Endothelial cell of umbilical vein (primary cell): ENCODE results near the gene NENF. TPM values are rescaled to one million over a fixed set of nuclear protein-coding genes. Genes with fewer than 3 reads are reported as not detected.
A peak's percentile ranks its signal among the peaks of the same experiment; 100 is the strongest.

Source experiments
- BruUV-seq: library from RNA; stranded (reverse); fragments of 400-500 nt; replicated peaks from 2 replicates; lab custom pipeline; 2021; lab: Mats Ljungman, UMichigan
- CTCF ChIA-PET: fragments of 300-600, 350-600 bp; sonication (Branson Sonifier 250); formaldehyde crosslinking; loops from one replicate; lab custom pipeline; 2021; ENCODE audit warnings: antibody characterized with exemption, inconsistent platforms; lab: Charles Lee
- POLR2A ChIA-PET: fragments of 300-600, 350-600 bp; sonication (Branson Sonifier 250); formaldehyde crosslinking; loops from one replicate; lab custom pipeline; 2021; ENCODE audit warnings: antibody characterized with exemption, inconsistent platforms; lab: Charles Lee
- DNase-seq: peaks from one replicate; pipeline ENCODE4 v3.0.0-alpha.2; 2011; ENCODE audit warnings: low read depth, low spot score
- FAIRE-seq: peaks from 2 replicates; lab custom pipeline; 2011; peaks lifted over from hg19 to GRCh38; lab: Jason Lieb, UNC
- H2AFZ ChIP-seq: 2 replicates; pipeline ENCODE4 v1.6.0; 2012; ENCODE audit warnings: low read depth, low read length, control low read depth, inconsistent platforms
- H3K27ac ChIP-seq: 2 replicates; pipeline ENCODE4 v1.5.1; 2011; ENCODE audit warnings: low read depth, mild to moderate bottlenecking, control low read depth, low read length, moderate library complexity; ENCODE audit not compliant: insufficient read depth
- H3K27me3 ChIP-seq, 2 experiments: 2 replicates each; pipeline versions ENCODE4 v1.6.0 to v1.6.1; 2011; ENCODE audit warnings: low read length in 2 of 2, mixed read lengths in 1 of 2; ENCODE audit not compliant: control insufficient read depth in 2 of 2, insufficient read depth in 2 of 2
- H3K36me3 ChIP-seq, 2 experiments: 2 replicates in 1 of 2; 3 replicates in 1 of 2; pipeline ENCODE4 v1.5.1; 2011; ENCODE audit warnings: low read length in 2 of 2, mild to moderate bottlenecking in 1 of 2, moderate library complexity in 1 of 2; ENCODE audit not compliant: control insufficient read depth in 2 of 2, insufficient read depth in 2 of 2; ENCODE audit errors: extremely low read depth in 1 of 2
- H3K4me1 ChIP-seq: 3 replicates; pipeline ENCODE4 v1.5.1; 2011; ENCODE audit warnings: mild to moderate bottlenecking, low read length; ENCODE audit not compliant: control insufficient read depth, insufficient read depth; ENCODE audit errors: extremely low read depth
- H3K4me2 ChIP-seq: 2 replicates; pipeline ENCODE4 v1.6.1; 2011; ENCODE audit warnings: low read length, control low read depth, mixed read lengths; ENCODE audit not compliant: insufficient read depth
- H3K4me3 ChIP-seq, 3 experiments: fragments of 200-600 bp in 1 of 3; sonication (generic), shearing (Covaris generic) in 1 of 3; replicated peaks in 1 of 3; 2 replicates each; pipeline ENCODE4 v1.5.1; 2011 to 2016; ENCODE audit warnings: control low read depth in 3 of 3, low read length in 3 of 3, mild to moderate bottlenecking in 2 of 3, inconsistent platforms in 1 of 3, low read depth in 1 of 3, moderate library complexity in 1 of 3; ENCODE audit not compliant: insufficient read depth in 1 of 3
- H3K79me2 ChIP-seq: 2 replicates; pipeline ENCODE4 v1.6.0; 2012; ENCODE audit warnings: low read length, inconsistent platforms; ENCODE audit not compliant: control insufficient read depth, insufficient read depth
- H3K9ac ChIP-seq: replicated peaks from 2 replicates; pipeline ENCODE3; 2011; ENCODE audit warnings: low read length, control low read depth; ENCODE audit not compliant: insufficient read depth; ENCODE audit errors: extremely low read depth
- H3K9me1 ChIP-seq: replicated peaks from 3 replicates; pipeline ENCODE4 v1.6.0; 2011; ENCODE audit warnings: mild to moderate bottlenecking, low read length; ENCODE audit not compliant: control insufficient read depth, insufficient read depth; ENCODE audit errors: extremely low read depth
- H3K9me3 ChIP-seq: replicated peaks from 2 replicates; pipeline ENCODE4 v1.5.1; 2012; ENCODE audit warnings: low read length, inconsistent platforms; ENCODE audit not compliant: control insufficient read depth, insufficient read depth
- H4K20me1 ChIP-seq: replicated peaks from 2 replicates; pipeline ENCODE3; 2011; ENCODE audit warnings: mild to moderate bottlenecking, low read length; ENCODE audit not compliant: control insufficient read depth, insufficient read depth; ENCODE audit errors: extremely low read depth
- FOS ChIP-seq: IDR thresholded peaks from 2 replicates; pipeline ENCODE4 v1.6.1; 2011; ENCODE audit warnings: mild to moderate bottlenecking, low read length, moderate library complexity, borderline replicate concordance; ENCODE audit not compliant: insufficient read depth
- JUN ChIP-seq: IDR thresholded peaks from 2 replicates; pipeline ENCODE4 v1.6.1; 2011; ENCODE audit warnings: borderline replicate concordance, low read depth; ENCODE audit not compliant: insufficient read length, insufficient read depth
- MYC ChIP-seq: IDR thresholded peaks from one replicate; pipeline ENCODE4 v1.6.1; 2011; ENCODE audit warnings: mild to moderate bottlenecking, low read depth, low read length
- POLR2A ChIP-seq: IDR thresholded peaks from 2 replicates; pipeline ENCODE4 v1.6.1; 2012; ENCODE audit warnings: low read depth, mild to moderate bottlenecking, control low read depth, low read length
- POLR2AphosphoS5 ChIP-seq: IDR thresholded peaks from 2 replicates; pipeline ENCODE4 v1.6.1; 2012; ENCODE audit warnings: low read depth, mild to moderate bottlenecking, control low read depth, low read length, moderate library complexity; ENCODE audit not compliant: insufficient read depth
- dilution Hi-C: fragments of 300-500 bp; cut with MboI; formaldehyde crosslinking; loops from one replicate; pipeline ENCODE4 v1.15.0; 2019; ENCODE audit warnings: low sequenced_read_pairs; ENCODE audit not compliant: extremely low pct_ligation_motif_present
- intact Hi-C: fragments of 100-400 bp; cut with micrococcal nuclease; formaldehyde crosslinking; loops from one replicate; pipeline ENCODE4 v1.10.0; 2022
- polyA plus RNA-seq, 4 experiments: library from polyadenylated mRNA; depleted of rRNA in 3 of 4; stranded (reverse) in 3 of 4; unstranded in 1 of 4; fragments of >200 nt; gene quantifications; 2 replicates each; pipeline versions ENCODE4 v1.2.1 to v1.2.3, GENCODE V29; 2011 to 2012; ENCODE audit warnings: missing spikeins in 1 of 4
- total RNA-seq: library from RNA; stranded (reverse); gene quantifications from 2 replicates; pipeline ENCODE4 v1.2.3, GENCODE V29; 2021

The NENF gene
- total and polyA plus RNA-seq, 2 donors (not counting 3 experiments of a cell fraction or from before 2014, with no cell fraction given), result 19.8 to 23.0 TPM

DNA sequence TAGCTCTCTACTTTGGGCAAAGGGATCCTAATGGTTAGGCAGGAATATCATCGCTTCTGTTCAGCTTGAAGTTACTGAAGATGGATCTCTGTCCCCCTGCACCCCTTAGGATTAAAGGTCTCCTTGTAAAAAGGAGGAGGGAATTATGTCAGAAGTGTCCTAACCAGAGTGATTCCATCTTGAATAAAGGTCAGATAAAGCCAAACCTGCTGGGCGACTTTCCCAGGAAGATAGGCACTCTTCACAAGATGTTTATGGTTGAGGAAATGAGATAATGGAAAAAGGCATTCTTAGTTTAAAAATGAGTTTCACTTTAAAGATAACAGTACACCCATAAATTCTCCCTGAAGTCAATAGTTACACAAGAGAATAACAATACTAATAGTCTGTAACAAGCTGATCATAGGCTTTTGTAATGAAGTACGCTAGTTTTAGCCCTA lies 1.7 kb upstream of the NENF start:
- peak; percentile 83 for DNase-seq
- Histone ChIP-seq H3K4me1 (peaks cover 5% of the 10 kb centered on the region), H3K79me2 (no peaks in the 10 kb centered on the region), H4K20me1 (no peaks in the 10 kb centered on the region), H3K9me1 (no peaks in the 10 kb centered on the region), H3K9ac (no peak overlapping the region), H2AFZ (no peak overlapping the region), H3K36me3 (no peaks in the 10 kb centered on the region), H3K27ac (no peak overlapping the region), H3K4me2 (no peak overlapping the region), H3K9me3 (no peaks in the 10 kb centered on the region), H3K27me3 (peaks cover 26 to 27% of the 10 kb centered on the region in 2 experiments), H3K4me3 (no peak overlapping the region)
- ChIA-PET CTCF (interaction anchor here (1.0 to 1.9 kb wide), 4 partner anchors 10 to 750 kb away, joined by 3 to 15 read pairs (median 4); no protein-coding TSS in a partner anchor), POLR2A (no interaction called here)
- BruUV-seq, result no TSS peak
- dilution Hi-C loops (no loop called here), intact Hi-C loops (no loop called here)
- FAIRE-seq, result peak; percentile 50
- TF ChIP-seq JUN (peak; percentile 38), POLR2AphosphoS5 (no peak), POLR2A (no peak)

DNA sequence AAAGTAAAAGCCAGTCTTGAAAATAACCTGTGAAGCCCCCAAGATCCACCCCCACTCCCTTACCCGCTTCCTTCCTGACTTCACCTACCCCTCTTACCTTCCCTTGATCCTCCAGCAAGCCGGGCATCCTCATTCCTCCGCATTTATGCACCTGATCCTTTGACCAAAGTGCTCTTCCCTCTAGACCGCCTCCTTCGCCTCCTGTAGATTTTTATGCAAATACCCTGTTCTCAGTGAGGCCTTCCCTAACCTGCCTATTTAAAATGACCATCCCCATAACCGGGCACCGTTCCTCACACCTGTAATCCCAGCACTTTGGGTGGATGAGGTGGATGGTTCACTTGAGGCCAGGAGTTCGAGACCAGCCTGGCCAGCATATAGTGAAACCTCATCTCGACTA lies 1.1 kb upstream of the NENF start:
- H3K9ac ChIP-seq, result no peak overlapping the region
- ChIA-PET POLR2A (no interaction called here), CTCF (interaction anchor here (1.7 kb wide), 1 partner anchor 24 kb away, joined by 12 read pairs; no protein-coding TSS in a partner anchor)
- peaks cover 5% of the 10 kb centered on the region for H3K4me1 ChIP-seq
- dilution Hi-C loops, result no loop called here
- no peaks in the 10 kb centered on the region for H3K79me2 ChIP-seq
- no TSS peak for BruUV-seq
- no peak overlapping the region for H3K4me3 ChIP-seq
- H3K27me3 ChIP-seq, result peaks cover 19 to 22% of the 10 kb centered on the region in 2 experiments
- DNase-seq (no peak), FAIRE-seq (no peak)
- no peak overlapping the region for H3K4me2 ChIP-seq
- H3K9me3 ChIP-seq, result no peaks in the 10 kb centered on the region
- no peaks in the 10 kb centered on the region for H4K20me1 ChIP-seq
- TF ChIP-seq POLR2A, result no peak
- no peak for TF ChIP-seq MYC
- TF ChIP-seq FOS, result no peak
- no peak for TF ChIP-seq POLR2AphosphoS5
- H3K9me1 ChIP-seq, result no peaks in the 10 kb centered on the region
- no peaks in the 10 kb centered on the region for H3K36me3 ChIP-seq
- intact Hi-C loops, result loop anchor here (1.0 kb wide), 1 partner anchor 396 kb away; the partner anchor contains the start of genes DTL and INTS7
- no peak overlapping the region for H3K27ac ChIP-seq
- no peak overlapping the region for H2AFZ ChIP-seq
